Endothelial cell of umbilical vein (primary cell): ENCODE results near the gene SEMA3E.

ENCODE experiments used
- CTCF ChIP-seq, 2 donors: IDR thresholded peaks; 1 replicate in 1 of 2; 2 replicates in 1 of 2; pipeline ENCODE4 v1.5.1; 2011; ENCODE audit warnings: low read length in 2 of 2, mild to moderate bottlenecking in 2 of 2, moderate library complexity in 2 of 2, control low read depth in 1 of 2, inconsistent platforms in 1 of 2, low read depth in 1 of 2; ENCODE audit not compliant: insufficient read depth in 1 of 2; ENCODE audit errors: extremely low read depth in 1 of 2
- EZH2 ChIP-seq: IDR thresholded peaks from 2 replicates; pipeline ENCODE4 v1.6.1; 2012; ENCODE audit warnings: borderline replicate concordance, low read depth, mild to moderate bottlenecking, moderate library complexity, low read length, inconsistent platforms; ENCODE audit not compliant: severe bottlenecking
- JUN ChIP-seq: IDR thresholded peaks from 2 replicates; pipeline ENCODE4 v1.6.1; 2011; ENCODE audit warnings: borderline replicate concordance, low read depth; ENCODE audit not compliant: insufficient read length, insufficient read depth
- MAX ChIP-seq: IDR thresholded peaks from 2 replicates; pipeline ENCODE4 v1.6.1; 2011; ENCODE audit not compliant: insufficient read depth, insufficient read length
- POLR2A ChIP-seq: IDR thresholded peaks from 2 replicates; pipeline ENCODE4 v1.6.1; 2012; ENCODE audit warnings: low read depth, mild to moderate bottlenecking, control low read depth, low read length
- POLR2AphosphoS5 ChIP-seq: IDR thresholded peaks from 2 replicates; pipeline ENCODE4 v1.6.1; 2012; ENCODE audit warnings: low read depth, mild to moderate bottlenecking, control low read depth, low read length, moderate library complexity; ENCODE audit not compliant: insufficient read depth

- no peak for TF ChIP-seq POLR2A
- no peak for TF ChIP-seq CTCF (IDR thresholded peaks at IDR 0.05; ENCODE audit: extremely low read depth in 1 of 2, insufficient read depth in 1 of 2, low read depth in 1 of 2, low read length in 2 of 2)
- no peak for TF ChIP-seq POLR2AphosphoS5
- TF ChIP-seq EZH2, result no peak
- no peak for TF ChIP-seq JUN
- TF ChIP-seq MAX, result no peak
Observed at GRCh38 chr7:83469076-83469475, 179.9 kb downstream of the SEMA3E start.
